Stomach smooth muscle (tissue), 2 donors: ENCODE results near the gene AHNAK.
"Not testable (repeated sequence)": the region's sequence is repeated elsewhere in the genome, so short reads cannot be mapped to it uniquely, and the experiment has no call there.

Experiments used
- H3K27ac ChIP-seq: one replicate; pipeline ENCODE4 v1.7.0; 2013; ENCODE audit warnings: mild to moderate bottlenecking, low read length, inconsistent platforms
- H3K27me3 ChIP-seq, 2 donors: one replicate each; pipeline ENCODE4 v1.7.0; 2013; ENCODE audit warnings: low read length in 2 of 2; ENCODE audit not compliant: insufficient read depth in 2 of 2, control insufficient read depth in 1 of 2
- H3K36me3 ChIP-seq, 2 donors: one replicate each; pipeline ENCODE4 v1.7.0; 2013; ENCODE audit warnings: low read length in 2 of 2; ENCODE audit not compliant: control insufficient read depth in 2 of 2, insufficient read depth in 2 of 2
- H3K4me1 ChIP-seq: one replicate; pipeline ENCODE4 v1.7.0; 2013; ENCODE audit warnings: low read length; ENCODE audit not compliant: control insufficient read depth, insufficient read depth
- H3K4me3 ChIP-seq, 2 donors: one replicate each; pipeline ENCODE4 v1.7.0; 2013; ENCODE audit warnings: low read length in 2 of 2
- H3K9ac ChIP-seq, 2 donors: one replicate each; pipeline ENCODE4 v1.7.0; 2013; ENCODE audit warnings: low read length in 2 of 2, mild to moderate bottlenecking in 1 of 2
- H3K9me3 ChIP-seq, 2 donors: one replicate each; pipeline ENCODE4 v1.7.0; 2013; ENCODE audit warnings: low read length in 2 of 2; ENCODE audit not compliant: control insufficient read depth in 2 of 2
- donor health status: healthy.
- donor health status: Pancreatic carcinoma.

The AHNAK gene

GRCh38 chr11:62571493-62571892 is 24.9 kb upstream of the AHNAK start:
- H3K27ac ChIP-seq = not testable (repeated sequence)
- Histone ChIP-seq H3K36me3 (peaks cover 34 to 37% of the 10 kb centered on the region in 2 donors), H3K9ac (peak overlapping the region; percentile 6 to 42)

DNA sequence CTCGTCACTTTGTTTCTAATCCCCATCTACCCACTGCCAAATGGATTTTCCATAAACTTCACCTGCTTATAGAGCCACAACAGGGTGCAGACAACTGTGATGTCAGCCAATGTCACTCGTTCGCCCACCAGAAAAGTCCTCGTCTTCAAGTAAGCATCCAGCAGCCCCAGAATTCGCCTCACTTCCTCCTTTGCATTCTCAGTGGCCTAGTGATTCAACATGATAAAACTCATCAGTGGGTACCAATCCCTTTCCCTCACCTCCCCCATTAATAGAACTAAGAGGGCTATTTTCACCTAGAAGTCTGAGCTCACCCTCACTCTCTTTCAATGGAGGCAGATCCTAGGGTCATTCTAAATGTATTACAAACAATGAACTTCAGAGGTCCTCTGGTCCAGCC is 24.3 kb upstream of the AHNAK start:
- not testable (repeated sequence) for H3K9me3 ChIP-seq, H3K4me3 ChIP-seq, H3K27ac ChIP-seq, H3K9ac ChIP-seq, H3K27me3 ChIP-seq
- H3K4me1 ChIP-seq = peaks cover 30% of the 10 kb centered on the region
- H3K36me3 ChIP-seq = peaks cover 29 to 42% of the 10 kb centered on the region in 2 donors

More at GRCh38 chr11:62571493-62571892, 24.9 kb upstream of the AHNAK start:
- H3K27me3 ChIP-seq, H3K9me3 ChIP-seq, H3K4me3 ChIP-seq: not testable (repeated sequence)
- H3K4me1 ChIP-seq = peaks cover 34% of the 10 kb centered on the region

DNA sequence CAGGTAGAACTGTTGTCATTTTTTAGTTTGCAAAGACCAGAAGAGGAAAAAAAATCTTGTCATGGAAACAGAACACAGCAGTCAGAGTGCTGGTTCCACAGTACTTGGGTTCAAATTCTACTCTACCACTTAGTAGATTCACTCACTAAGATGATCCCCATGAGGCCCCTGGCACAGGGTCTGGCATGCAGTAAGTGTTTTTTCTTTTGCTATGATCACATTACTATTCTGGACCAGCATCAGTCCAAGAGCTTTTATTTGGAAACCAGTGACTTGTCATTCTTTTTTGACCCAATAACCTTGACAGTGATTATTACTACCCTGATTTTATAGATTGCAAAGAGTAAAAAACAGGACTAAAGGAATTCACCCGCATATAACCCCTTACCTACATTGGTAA is 23.0 kb upstream of the AHNAK start:
- Histone ChIP-seq H3K27ac (no peak overlapping the region), H3K36me3 (peaks cover 34 to 47% of the 10 kb centered on the region in 2 donors), H3K4me3 (no peak overlapping the region), H3K4me1 (peaks cover 17% of the 10 kb centered on the region), H3K9me3 (no peaks in the 10 kb centered on the region), H3K27me3 (no peaks in the 10 kb centered on the region), H3K9ac (no peak overlapping the region)

- no peaks in the 10 kb centered on the region for H3K9me3 ChIP-seq
- H3K36me3 ChIP-seq = peaks cover 42 to 54% of the 10 kb centered on the region in 2 donors
- no peaks in the 10 kb centered on the region for H3K27me3 ChIP-seq
- no peak overlapping the region for H3K4me3 ChIP-seq
- no peak overlapping the region for H3K27ac ChIP-seq
- no peaks in the 10 kb centered on the region for H3K4me1 ChIP-seq
- no peak overlapping the region for H3K9ac ChIP-seq
Measured at GRCh38 chr11:62567018-62567633, 20.5 kb upstream of the AHNAK start.

DNA sequence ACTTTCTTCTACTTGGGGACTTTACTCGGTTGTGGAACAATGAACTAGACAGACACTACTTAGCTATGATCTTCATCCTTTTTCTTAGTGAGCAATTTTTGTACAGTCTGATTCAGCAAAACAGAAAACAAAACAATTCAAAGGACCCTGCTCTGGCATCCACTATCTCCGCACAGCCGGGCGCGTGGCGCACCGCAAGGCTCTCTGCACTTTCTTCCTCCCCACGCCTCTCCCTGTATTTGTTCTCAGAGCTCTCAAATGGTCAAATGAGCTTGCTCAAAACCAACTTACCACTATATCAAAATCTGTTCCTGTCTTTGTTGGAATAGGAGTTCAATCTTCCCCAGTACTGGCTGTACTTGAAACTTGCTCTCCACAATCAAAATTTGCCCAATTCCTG is 19.6 kb upstream of the AHNAK start:
- Histone ChIP-seq H3K9me3 (no peaks in the 10 kb centered on the region), H3K9ac (no peak overlapping the region), H3K27ac (no peak overlapping the region), H3K27me3 (no peaks in the 10 kb centered on the region), H3K36me3 (peaks cover 43 to 47% of the 10 kb centered on the region in 2 donors), H3K4me3 (no peak overlapping the region), H3K4me1 (no peaks in the 10 kb centered on the region)

DNA sequence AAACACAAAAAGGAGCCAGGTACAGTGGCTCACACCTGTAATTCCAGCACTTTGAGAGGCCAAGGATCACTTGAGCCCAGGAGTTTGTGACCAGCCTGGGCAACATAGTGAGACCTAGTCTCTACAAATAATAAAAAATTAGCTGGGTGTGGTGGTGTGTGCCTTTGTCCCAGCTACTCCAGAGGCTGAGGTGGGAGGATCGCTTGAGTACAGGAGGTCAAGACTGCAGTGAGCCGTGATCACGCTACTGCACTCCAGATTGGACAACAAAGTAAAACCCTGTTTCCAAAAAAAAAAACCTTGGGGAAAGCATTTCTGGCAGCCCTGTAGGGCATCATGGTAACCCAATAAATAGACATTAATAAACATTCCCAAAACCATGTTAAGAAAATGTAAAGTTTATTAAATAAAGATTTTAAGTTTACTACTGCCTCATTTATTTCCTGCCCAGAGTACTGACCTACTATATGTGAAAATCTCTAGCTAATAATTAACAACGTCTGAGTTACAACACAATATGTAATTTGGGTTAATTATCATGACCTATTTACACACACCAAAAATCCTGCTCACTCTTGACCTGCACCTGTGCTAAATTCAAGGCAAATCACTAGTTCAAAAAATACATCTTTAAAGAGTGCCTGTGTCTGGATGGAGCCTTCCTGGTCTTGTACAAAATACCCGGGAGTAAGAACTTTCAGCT is 18.6 kb upstream of the AHNAK start:
- Histone ChIP-seq H3K36me3 (peaks cover 34 to 38% of the 10 kb centered on the region in 2 donors), H3K4me1 (peaks cover 8% of the 10 kb centered on the region), H3K9me3 (no peaks in the 10 kb centered on the region), H3K27ac (no peak overlapping the region), H3K27me3 (no peaks in the 10 kb centered on the region), H3K4me3 (no peak overlapping the region), H3K9ac (no peak overlapping the region)

DNA sequence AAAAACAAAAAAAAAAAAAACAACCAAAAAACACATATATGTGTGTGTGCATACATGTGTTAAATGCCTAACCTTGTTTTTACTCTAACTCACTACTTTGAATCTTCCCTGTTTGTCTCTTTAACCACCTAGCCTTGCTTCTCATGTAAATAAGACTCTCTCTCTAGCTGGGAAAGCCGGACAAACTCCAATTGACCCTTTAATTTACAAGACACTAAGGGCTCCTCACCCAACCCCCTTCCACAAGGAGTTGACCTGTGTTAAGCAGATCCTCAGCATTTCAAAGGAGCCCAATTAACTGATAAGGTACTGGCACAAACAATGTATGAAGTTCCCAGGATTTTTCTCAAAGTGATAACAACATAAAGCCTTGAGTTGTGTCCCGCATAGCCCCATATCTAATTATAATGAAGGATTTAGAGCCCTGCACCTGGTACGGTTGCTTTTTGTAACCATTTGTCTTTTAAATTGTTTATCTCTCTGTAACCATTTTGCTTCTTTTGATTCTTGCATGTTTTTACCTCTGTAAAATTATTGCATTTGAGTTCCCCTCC is 15.1 kb upstream of the AHNAK start:
- H3K27ac ChIP-seq, H3K9ac ChIP-seq, H3K27me3 ChIP-seq, H3K4me3 ChIP-seq, H3K9me3 ChIP-seq: not testable (repeated sequence)
- Histone ChIP-seq H3K36me3 (peaks cover 31 to 38% of the 10 kb centered on the region in 2 donors), H3K4me1 (peaks cover 25% of the 10 kb centered on the region)

DNA sequence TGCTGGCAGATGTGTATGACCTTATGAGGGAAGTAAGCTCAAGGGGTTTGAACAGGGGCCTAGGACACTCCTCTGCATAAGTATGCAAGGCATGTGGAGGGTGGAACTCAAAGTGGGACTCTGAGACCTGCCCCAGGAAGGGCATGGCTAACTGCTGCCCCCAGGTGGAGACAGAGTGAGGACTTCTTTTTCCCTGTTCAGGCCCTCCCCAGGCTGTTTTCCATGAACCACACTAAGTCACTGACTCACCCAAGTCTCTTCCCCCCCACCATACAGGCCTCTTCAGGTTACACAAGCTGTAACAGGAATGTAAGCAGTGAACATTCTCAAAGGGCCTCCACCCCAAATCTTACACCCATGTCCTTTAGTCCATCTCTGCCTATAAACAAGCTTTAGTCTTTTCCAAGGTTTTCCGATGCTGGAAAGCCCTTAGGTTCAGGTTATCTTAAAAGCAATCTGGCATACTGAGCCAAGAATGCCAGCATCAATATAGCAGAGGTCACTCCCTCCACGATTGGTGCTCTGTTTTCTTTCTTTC is 14.0 kb upstream of the AHNAK start:
- Histone ChIP-seq H3K4me1 (peaks cover 36% of the 10 kb centered on the region), H3K36me3 (peaks cover 28 to 29% of the 10 kb centered on the region in 2 donors), H3K9ac (peak overlapping the region in 1 of 2 donors; percentile 68), H3K9me3 (no peaks in the 10 kb centered on the region), H3K4me3 (peak overlapping the region in 1 of 2 donors; percentile 29), H3K27ac (peak overlapping the region; percentile 71), H3K27me3 (no peaks in the 10 kb centered on the region)

DNA sequence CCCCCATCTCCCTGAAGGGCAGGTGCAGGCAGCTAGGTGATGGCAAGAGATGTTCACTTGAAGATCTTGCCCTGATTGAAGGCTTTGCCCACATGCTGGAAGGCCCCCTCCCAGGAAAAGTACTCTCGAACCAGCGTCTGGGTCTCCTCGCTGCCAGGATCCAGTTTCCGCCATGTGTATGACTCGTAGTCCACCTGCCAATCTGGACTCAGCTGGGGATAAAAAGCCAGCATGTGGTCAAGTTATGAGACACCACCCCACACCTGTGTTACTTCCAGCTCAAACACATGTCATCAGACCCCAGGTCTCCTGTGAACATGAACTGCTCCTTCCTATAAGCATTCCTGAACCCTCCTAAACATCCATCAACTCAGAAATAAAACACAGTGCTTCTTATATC is 13.0 kb upstream of the AHNAK start:
- not testable (repeated sequence) for H3K4me3 ChIP-seq, H3K9me3 ChIP-seq, H3K27me3 ChIP-seq
- H3K4me1 ChIP-seq = peaks cover 42% of the 10 kb centered on the region
- H3K27ac ChIP-seq = peak overlapping the region; percentile 71
- peaks cover 25 to 26% of the 10 kb centered on the region in 2 donors for H3K36me3 ChIP-seq
- peak overlapping the region in 1 of 2 donors; percentile 14 for H3K9ac ChIP-seq

DNA sequence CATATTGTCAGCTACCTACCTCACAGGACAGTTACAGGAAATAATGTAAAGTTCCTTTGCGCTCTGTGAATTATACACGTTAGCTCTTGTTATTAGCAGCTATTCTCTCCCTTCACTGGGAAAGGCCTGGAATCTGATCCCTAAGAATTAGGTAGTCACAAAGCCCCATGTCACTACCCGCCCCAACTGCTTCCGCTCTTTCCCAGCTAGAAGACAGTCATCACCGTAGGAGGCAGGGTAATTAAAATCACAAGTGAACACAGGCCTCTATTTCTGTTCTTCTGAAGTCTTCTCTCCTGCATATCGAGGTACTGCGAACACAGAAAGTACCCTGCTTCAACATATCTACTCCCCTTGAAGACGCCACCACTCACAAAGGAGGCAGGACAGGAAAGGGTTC is 12.6 kb upstream of the AHNAK start:
- Histone ChIP-seq H3K36me3 (peaks cover 25 to 26% of the 10 kb centered on the region in 2 donors), H3K4me1 (peaks cover 46% of the 10 kb centered on the region), H3K9ac (no peak overlapping the region), H3K27me3 (no peaks in the 10 kb centered on the region), H3K27ac (peak overlapping the region; percentile 71), H3K4me3 (no peak overlapping the region), H3K9me3 (no peaks in the 10 kb centered on the region)
